HepG2 (cell line): ENCODE results near the gene PTPRD. TPM values are rescaled to one million over a fixed set of nuclear protein-coding genes. Genes with fewer than 3 reads are reported as not detected.

Experiments used
- ATAC-seq: fragments of 200-7000 bp; cut with Tn5 transposase; 3 replicates; pipeline ENCODE4 v1.9.1; 2020; ENCODE audit warnings: mild to moderate bottlenecking, moderate library complexity
- BruUV-seq: library from RNA; stranded (reverse); fragments of 400-500 nt; replicated peaks from 2 replicates; lab custom pipeline; 2021; lab: Mats Ljungman, UMichigan
- CTCF ChIA-PET: fragments of 300-600 bp; formaldehyde crosslinking; extraction: SDS; loops from one replicate; lab custom pipeline; 2021; ENCODE audit warnings: low total read pairs, inconsistent platforms, low intra/inter-chr PET ratio; lab: Yijun Ruan, JAX
- POLR2A ChIA-PET: fragments of 350-600 bp; sonication (Branson Sonifier 250); formaldehyde crosslinking; loops from one replicate; lab custom pipeline; 2020; ENCODE audit warnings: antibody characterized with exemption, inconsistent platforms; lab: Yijun Ruan, JAX
- DNase-seq: peaks from one replicate; pipeline ENCODE4 v3.0.0-alpha.2; 2015; ENCODE audit warnings: low spot score
- FAIRE-seq: peaks from 3 replicates; lab custom pipeline; 2011; peaks lifted over from hg19 to GRCh38; lab: Jason Lieb, UNC
- H2AFZ ChIP-seq: one replicate; pipeline ENCODE4 v1.6.1; 2011; ENCODE audit warnings: low read length, inconsistent platforms
- H3K27ac ChIP-seq: fragments of 300-600 bp; 3 replicates; pipeline ENCODE4 v1.8.0; 2011; ENCODE audit warnings: mixed run types, mild to moderate bottlenecking, mixed read lengths, low read length, inconsistent platforms; ENCODE audit not compliant: insufficient read depth; ENCODE audit errors: extremely low read length
- H3K27me3 ChIP-seq, 2 experiments: fragments of 200-600 bp in 1 of 2; 2 replicates in 1 of 2; 3 replicates in 1 of 2; pipeline versions ENCODE4 v1.6.0 to v1.8.0; 2011; ENCODE audit warnings: low read length in 2 of 2, mild to moderate bottlenecking in 2 of 2, moderate library complexity in 2 of 2, inconsistent platforms in 1 of 2; ENCODE audit not compliant: insufficient read depth in 2 of 2, control insufficient read depth in 1 of 2
- H3K36me3 ChIP-seq, 2 experiments: fragments of 200-600 bp in 1 of 2; replicated peaks in 1 of 2; 2 replicates in 1 of 2; 3 replicates in 1 of 2; pipeline versions ENCODE4 v1.5.1 to v1.8.0; 2011; ENCODE audit warnings: low read length in 2 of 2, inconsistent platforms in 1 of 2; ENCODE audit not compliant: insufficient read depth in 2 of 2, control insufficient read depth in 1 of 2
- H3K4me1 ChIP-seq: 2 replicates; pipeline ENCODE4 v1.5.1; 2012; ENCODE audit warnings: low read length, inconsistent platforms; ENCODE audit not compliant: insufficient read depth
- H3K4me2 ChIP-seq: 2 replicates; pipeline ENCODE4 v1.6.0; 2011; ENCODE audit warnings: low read depth, low read length, inconsistent platforms
- H3K4me3 ChIP-seq, 3 experiments: fragments of 200-600 bp in 1 of 3; sonication (generic), shearing (Covaris generic) in 1 of 3; replicated peaks in 1 of 3; 2 replicates each; pipeline ENCODE4 v1.5.1; 2011 to 2016; ENCODE audit warnings: low read length in 3 of 3, inconsistent platforms in 2 of 3, low read depth in 2 of 3, mild to moderate bottlenecking in 2 of 3, control low read depth in 1 of 3, mixed read lengths in 1 of 3; ENCODE audit not compliant: insufficient read depth in 1 of 3
- H3K79me2 ChIP-seq: one replicate; pipeline ENCODE4 v1.6.1; 2011; ENCODE audit warnings: low read length, inconsistent platforms; ENCODE audit not compliant: insufficient read depth
- H3K9ac ChIP-seq: 2 replicates; pipeline ENCODE4 v1.6.0; 2011; ENCODE audit warnings: mild to moderate bottlenecking, low read depth, low read length, inconsistent platforms; ENCODE audit not compliant: insufficient read depth
- H3K9me3 ChIP-seq: 2 replicates; pipeline ENCODE4 v1.5.1; 2012; ENCODE audit warnings: mild to moderate bottlenecking, low read length
- H4K20me1 ChIP-seq: 2 replicates; pipeline ENCODE4 v1.6.0; 2011; ENCODE audit warnings: inconsistent platforms, mild to moderate bottlenecking, low read length, moderate library complexity; ENCODE audit not compliant: insufficient read depth
- KLF16 ChIP-seq, 2 experiments: sonication (generic) in 1 of 2; formaldehyde crosslinking in 1 of 2; IDR thresholded peaks; 2 replicates each; pipeline versions ENCODE4 v1.6.1 to v1.8.0; 2016 to 2023; ENCODE audit warnings: missing genetic modification reagents in 2 of 2, missing compliant biosample characterization in 1 of 2
- MAFF ChIP-seq: IDR thresholded peaks from 2 replicates; pipeline ENCODE4 v1.6.1; 2011; ENCODE audit warnings: low read depth, low read length, improper control_type of control experiment
- MBNL3 ChIP-seq: fragments of 250-450 bp; sonication (Bioruptor Pico); conservative IDR thresholded peaks from 2 replicates; pipeline ENCODE4 v1.8.0; 2022; ENCODE audit warnings: mild to moderate bottlenecking, inconsistent platforms
- PRPF4 ChIP-seq: fragments of 200-400 bp; formaldehyde crosslinking; IDR thresholded peaks from 2 replicates; pipeline ENCODE4 v1.6.1; 2016; ENCODE audit warnings: low read length, low read depth; ENCODE audit not compliant: poor library complexity, severe bottlenecking
- RBAK ChIP-seq: sonication (generic); formaldehyde crosslinking; IDR thresholded peaks from 2 replicates; pipeline ENCODE4 v1.5.1; 2020; ENCODE audit warnings: mild to moderate bottlenecking, missing genetic modification reagents
- RBFOX2 ChIP-seq: fragments of 200-400 bp; formaldehyde crosslinking; IDR thresholded peaks from 2 replicates; pipeline ENCODE4 v1.6.1; 2017; ENCODE audit warnings: low read depth, mild to moderate bottlenecking, low read length
- SMARCE1 ChIP-seq: fragments of 450-650 bp; IDR thresholded peaks from 2 replicates; pipeline ENCODE4 v1.6.1; 2017; ENCODE audit warnings: borderline replicate concordance
- ZNF230 ChIP-seq: sonication (generic); formaldehyde crosslinking; IDR thresholded peaks from 2 replicates; pipeline ENCODE4 v1.4.0; 2020; ENCODE audit warnings: mild to moderate bottlenecking, missing genetic modification reagents
- ZNF546 ChIP-seq: sonication (generic); formaldehyde crosslinking; conservative IDR thresholded peaks from 2 replicates; pipeline ENCODE4 v1.8.1; 2023; ENCODE audit warnings: mild to moderate bottlenecking, missing genetic modification reagents
- ZNF563 ChIP-seq: sonication (generic); formaldehyde crosslinking; IDR thresholded peaks from 2 replicates; pipeline ENCODE4 v1.8.0; 2022; ENCODE audit warnings: mild to moderate bottlenecking, moderate library complexity, missing genetic modification reagents
- ZNF589 ChIP-seq: sonication (generic); formaldehyde crosslinking; conservative IDR thresholded peaks from 2 replicates; pipeline ENCODE4 v1.8.0; 2022; ENCODE audit warnings: mild to moderate bottlenecking, moderate library complexity, missing genetic modification reagents
- ZNF616 ChIP-seq: sonication (generic); formaldehyde crosslinking; IDR thresholded peaks from 2 replicates; pipeline ENCODE4 v1.5.0; 2020; ENCODE audit warnings: low read depth, mild to moderate bottlenecking, missing genetic modification reagents
- ZNF891 ChIP-seq: sonication (generic); formaldehyde crosslinking; IDR thresholded peaks from 2 replicates; pipeline ENCODE4 v1.5.0; 2020; ENCODE audit warnings: mild to moderate bottlenecking, missing genetic modification reagents
- WGBS: methylation state at CpG from one replicate; pipeline ENCODE4 v1.1.6; 2017; ENCODE audit warnings: low lambda C conversion rate; 5-methylcytosine and 5-hydroxymethylcytosine counted together
- in situ Hi-C: cut with HindIII; loops from 2 replicates; pipeline ENCODE4 v1.10.0; 2017; ENCODE audit warnings: low pct_unique_long_range_greater_than_20kb; ENCODE audit not compliant: extremely low pct_ligation_motif_present
- intact Hi-C: fragments of 100-400 bp; cut with micrococcal nuclease; formaldehyde crosslinking; loops from one replicate; pipeline ENCODE4 v1.10.0; 2022; ENCODE audit not compliant: unreplicated experiment
- polyA plus RNA-seq, 8 experiments: library from polyadenylated mRNA; depleted of rRNA in 3 of 8; stranded (reverse) in 7 of 8; unstranded in 1 of 8; fragments of >200 nt; fragmentation: Illumina TruSeq in 4 of 8; extraction: Trizol in 4 of 8; gene quantifications; 2 replicates each; pipeline versions ENCODE4 v1.2.1 to v1.2.3, GENCODE V29; 2011 to 2016; ENCODE audit warnings: low read depth in 4 of 8, missing spikeins in 1 of 8, mixed read lengths in 1 of 8; ENCODE audit not compliant: insufficient read depth in 1 of 8
- total RNA-seq, 5 experiments: library from RNA; depleted of rRNA; stranded (reverse); fragments of >200 nt; fragmentation: Illumina TruSeq; extraction: Trizol; gene quantifications; 2 replicates each; pipeline ENCODE4 v1.2.3, GENCODE V29; 2016; ENCODE audit warnings: low read depth in 1 of 5
- TF ChIP-seq, protein P1 (sequence below): IDR thresholded peaks from 2 replicates; pipeline ENCODE4 v1.6.1; 2016; ENCODE audit warnings: missing genetic modification reagents, missing compliant biosample characterization
- TF ChIP-seq, protein P2 (sequence below): sonication (generic); formaldehyde crosslinking; IDR thresholded peaks from 2 replicates; pipeline ENCODE4 v1.4.0; 2020; ENCODE audit warnings: missing genetic modification reagents, borderline replicate concordance

Gene PTPRD
- total and polyA plus RNA-seq, 2 of the 13 experiments (the other 11 are each of a cell fraction or from before 2014, with no cell fraction given): 0.05 TPM; not detected in 1

DNA sequence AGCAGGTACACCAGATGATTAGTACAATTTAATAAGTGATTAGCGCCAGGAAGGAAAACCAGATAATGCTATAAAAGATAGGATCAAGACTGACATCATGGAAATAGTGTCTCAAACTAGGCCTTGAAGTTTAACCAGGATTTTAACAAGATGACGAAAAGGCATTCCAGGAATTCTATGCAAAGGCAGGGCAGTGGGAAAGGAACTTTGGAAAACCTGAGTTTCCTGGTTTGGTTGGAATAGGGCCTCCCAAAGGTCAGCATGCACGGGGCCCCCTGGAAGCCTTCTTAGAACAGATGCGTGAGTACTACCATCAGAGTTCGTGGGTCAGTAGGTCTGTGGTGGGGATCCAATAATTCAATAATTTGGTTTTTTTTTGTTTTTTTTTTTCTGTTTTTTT, 1878.0 kb downstream of the PTPRD start:
- no peak overlapping the region for H3K4me3 ChIP-seq
- H3K9ac ChIP-seq: no peak overlapping the region
- no peaks in the 10 kb centered on the region for H3K36me3 ChIP-seq
- H3K27me3 ChIP-seq: no peaks in the 10 kb centered on the region
- ATAC-seq (no peak), DNase-seq (no peak), FAIRE-seq (no peak)
- BruUV-seq: no TSS peak
- in situ Hi-C loops (no loop called here), intact Hi-C loops (no loop called here)
- H2AFZ ChIP-seq: no peak overlapping the region
- no peak overlapping the region for H3K27ac ChIP-seq
- WGBS: 20% methylated on average over 5 of the region's 5 CpGs
- TF ChIP-seq ZNF589: no peak
- TF ChIP-seq ZNF891: no peak
- TF ChIP-seq ZNF230 (CRISPR knock-in tag): no peak
- TF ChIP-seq SMARCE1: no peak
- TF ChIP-seq, protein P1, sequence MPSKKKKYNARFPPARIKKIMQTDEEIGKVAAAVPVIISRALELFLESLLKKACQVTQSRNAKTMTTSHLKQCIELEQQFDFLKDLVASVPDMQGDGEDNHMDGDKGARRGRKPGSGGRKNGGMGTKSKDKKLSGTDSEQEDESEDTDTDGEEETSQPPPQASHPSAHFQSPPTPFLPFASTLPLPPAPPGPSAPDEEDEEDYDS (CRISPR knock-in tag): no peak
- no peak for TF ChIP-seq MBNL3 (CRISPR knock-in tag)
- TF ChIP-seq KLF16 (CRISPR knock-in tag; IDR thresholded peaks at IDR 0.05): no peak
- no peak for TF ChIP-seq MAFF
- H3K79me2 ChIP-seq: no peaks in the 10 kb centered on the region
- ChIA-PET POLR2A (no interaction called here), CTCF (no interaction called here)
- no peaks in the 10 kb centered on the region for H3K9me3 ChIP-seq
- no peaks in the 10 kb centered on the region for H4K20me1 ChIP-seq
- no peak overlapping the region for H3K4me2 ChIP-seq
- no peaks in the 10 kb centered on the region for H3K4me1 ChIP-seq

DNA sequence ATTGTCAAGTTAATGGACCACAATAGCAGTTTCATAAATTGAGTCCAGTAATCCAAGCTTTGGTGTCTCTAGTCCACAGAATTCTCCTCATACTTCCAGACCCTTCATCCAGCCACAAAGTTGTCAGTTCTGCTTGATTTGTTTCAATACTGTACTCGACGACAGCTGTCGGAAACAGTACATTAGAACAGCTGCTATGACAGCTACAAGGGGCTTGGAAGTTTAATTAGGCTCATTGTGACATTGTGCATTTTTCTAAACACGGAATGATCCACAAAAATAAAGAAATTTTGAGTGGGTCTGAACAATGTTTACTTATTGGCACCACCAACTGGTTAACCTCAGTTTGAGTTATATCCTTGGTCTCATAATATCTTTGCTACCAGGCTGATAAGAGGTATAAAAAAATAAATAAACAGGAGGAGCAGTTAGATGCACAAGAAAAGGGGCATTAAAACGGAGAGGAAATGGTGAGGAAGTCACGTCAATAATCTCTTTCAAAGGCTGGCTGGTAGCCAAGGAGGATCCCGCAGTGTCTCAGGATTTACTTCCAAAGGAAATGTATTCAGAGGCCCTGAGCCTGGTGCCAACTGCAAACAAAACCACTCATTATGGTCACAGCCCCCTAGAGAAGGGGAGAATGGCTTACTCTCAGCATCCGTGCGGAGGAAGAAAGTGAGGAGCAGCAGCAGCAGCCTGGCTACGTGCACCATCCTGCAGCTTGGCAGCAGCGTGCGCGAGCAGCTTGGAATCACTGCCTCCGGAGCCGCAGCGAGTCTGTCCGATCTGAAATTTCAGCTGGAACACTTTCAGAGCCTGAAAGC, 1879.5 kb downstream of the PTPRD start:
- H3K27me3 ChIP-seq: no peaks in the 10 kb centered on the region
- no peak overlapping the region for H3K4me2 ChIP-seq
- no peak overlapping the region for H3K4me3 ChIP-seq
- DNase-seq (no peak), ATAC-seq (no peak), FAIRE-seq (no peak)
- in situ Hi-C loops (no loop called here), intact Hi-C loops (no loop called here)
- ChIA-PET CTCF (no interaction called here), POLR2A (no interaction called here)
- no peak overlapping the region for H3K27ac ChIP-seq
- no peaks in the 10 kb centered on the region for H4K20me1 ChIP-seq
- H3K9me3 ChIP-seq: no peaks in the 10 kb centered on the region
- BruUV-seq: no TSS peak
- H2AFZ ChIP-seq: no peak overlapping the region
- TF ChIP-seq, protein P2, sequence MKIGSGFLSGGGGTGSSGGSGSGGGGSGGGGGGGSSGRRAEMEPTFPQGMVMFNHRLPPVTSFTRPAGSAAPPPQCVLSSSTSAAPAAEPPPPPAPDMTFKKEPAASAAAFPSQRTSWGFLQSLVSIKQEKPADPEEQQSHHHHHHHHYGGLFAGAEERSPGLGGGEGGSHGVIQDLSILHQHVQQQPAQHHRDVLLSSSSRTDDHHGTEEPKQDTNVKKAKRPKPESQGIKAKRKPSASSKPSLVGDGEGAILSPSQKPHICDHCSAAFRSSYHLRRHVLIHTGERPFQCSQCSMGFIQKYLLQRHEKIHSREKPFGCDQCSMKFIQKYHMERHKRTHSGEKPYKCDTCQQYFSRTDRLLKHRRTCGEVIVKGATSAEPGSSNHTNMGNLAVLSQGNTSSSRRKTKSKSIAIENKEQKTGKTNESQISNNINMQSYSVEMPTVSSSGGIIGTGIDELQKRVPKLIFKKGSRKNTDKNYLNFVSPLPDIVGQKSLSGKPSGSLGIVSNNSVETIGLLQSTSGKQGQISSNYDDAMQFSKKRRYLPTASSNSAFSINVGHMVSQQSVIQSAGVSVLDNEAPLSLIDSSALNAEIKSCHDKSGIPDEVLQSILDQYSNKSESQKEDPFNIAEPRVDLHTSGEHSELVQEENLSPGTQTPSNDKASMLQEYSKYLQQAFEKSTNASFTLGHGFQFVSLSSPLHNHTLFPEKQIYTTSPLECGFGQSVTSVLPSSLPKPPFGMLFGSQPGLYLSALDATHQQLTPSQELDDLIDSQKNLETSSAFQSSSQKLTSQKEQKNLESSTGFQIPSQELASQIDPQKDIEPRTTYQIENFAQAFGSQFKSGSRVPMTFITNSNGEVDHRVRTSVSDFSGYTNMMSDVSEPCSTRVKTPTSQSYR (CRISPR knock-in tag): no peak
- TF ChIP-seq ZNF563 (no peak), ZNF546 (CRISPR knock-in tag) (no peak), RBFOX2 (no peak), RBAK (no peak), ZNF616 (CRISPR knock-in tag) (no peak), PRPF4 (no peak)
- 38% methylated on average over 15 of the region's 17 CpGs for WGBS
- no peak overlapping the region for H3K9ac ChIP-seq
- no peaks in the 10 kb centered on the region for H3K4me1 ChIP-seq
- no peaks in the 10 kb centered on the region for H3K79me2 ChIP-seq
- no peaks in the 10 kb centered on the region for H3K36me3 ChIP-seq
